BE2C (cell line): ENCODE results near the gene BGLAP.
A peak's percentile ranks its signal among the peaks of the same experiment; 100 is the strongest.

ENCODE experiments used
- DNase-seq: peaks from one replicate; pipeline ENCODE4 v3.0.0-alpha.2; 2020
- H3K27me3 ChIP-seq: fragments of 250-450 bp; sonication (Bioruptor Pico); 2 replicates; pipeline ENCODE4 v1.5.1; 2020; ENCODE audit warnings: mild to moderate bottlenecking
- H3K36me3 ChIP-seq: fragments of 250-450 bp; sonication (Bioruptor Pico); 2 replicates; pipeline ENCODE4 v1.5.1; 2020; ENCODE audit warnings: mild to moderate bottlenecking
- H3K4me1 ChIP-seq: fragments of 250-450 bp; sonication (Bioruptor Pico); 2 replicates; pipeline ENCODE4 v1.5.1; 2020
- H3K4me3 ChIP-seq: 2 replicates; pipeline ENCODE4 v1.5.1; 2011; ENCODE audit warnings: low read depth, low read length
- H3K9me3 ChIP-seq: fragments of 250-450 bp; sonication (Bioruptor Pico); 2 replicates; pipeline ENCODE4 v1.5.1; 2020
- TF ChIP-seq, protein P1 (sequence below): IDR thresholded peaks from 2 replicates; pipeline ENCODE4 v1.5.1; 2012; ENCODE audit warnings: mild to moderate bottlenecking, low read depth, low read length

The BGLAP gene

DNA sequence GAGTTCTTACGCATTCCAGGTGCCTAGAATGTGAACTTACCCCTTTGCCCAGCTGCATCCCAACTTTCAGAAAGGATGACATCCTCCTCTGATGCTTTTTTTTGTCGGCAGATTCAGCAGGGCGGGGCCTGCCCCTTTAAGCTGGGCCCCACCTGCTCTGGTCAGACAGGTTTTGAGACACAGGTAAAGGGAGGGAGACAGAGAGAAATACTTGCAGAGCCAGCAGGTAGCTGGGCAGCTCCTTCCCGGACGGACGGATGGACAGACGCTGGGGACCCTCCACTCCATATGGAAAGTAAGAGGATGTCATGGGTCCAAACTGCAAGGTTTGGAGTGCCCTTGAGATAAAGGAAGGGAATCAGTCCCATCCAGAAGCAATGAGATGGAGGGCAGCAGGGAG is 42.1 kb downstream of the BGLAP start, which contains the start of gene TMEM79:
TSS of gene TMEM79 (plus strand) at position 214 of the 400 bp plus-strand sequence. CDS start 902 bp downstream, outside the sequence.
- no peaks in the 10 kb centered on the region for H3K9me3 ChIP-seq
- TF ChIP-seq, protein P1, sequence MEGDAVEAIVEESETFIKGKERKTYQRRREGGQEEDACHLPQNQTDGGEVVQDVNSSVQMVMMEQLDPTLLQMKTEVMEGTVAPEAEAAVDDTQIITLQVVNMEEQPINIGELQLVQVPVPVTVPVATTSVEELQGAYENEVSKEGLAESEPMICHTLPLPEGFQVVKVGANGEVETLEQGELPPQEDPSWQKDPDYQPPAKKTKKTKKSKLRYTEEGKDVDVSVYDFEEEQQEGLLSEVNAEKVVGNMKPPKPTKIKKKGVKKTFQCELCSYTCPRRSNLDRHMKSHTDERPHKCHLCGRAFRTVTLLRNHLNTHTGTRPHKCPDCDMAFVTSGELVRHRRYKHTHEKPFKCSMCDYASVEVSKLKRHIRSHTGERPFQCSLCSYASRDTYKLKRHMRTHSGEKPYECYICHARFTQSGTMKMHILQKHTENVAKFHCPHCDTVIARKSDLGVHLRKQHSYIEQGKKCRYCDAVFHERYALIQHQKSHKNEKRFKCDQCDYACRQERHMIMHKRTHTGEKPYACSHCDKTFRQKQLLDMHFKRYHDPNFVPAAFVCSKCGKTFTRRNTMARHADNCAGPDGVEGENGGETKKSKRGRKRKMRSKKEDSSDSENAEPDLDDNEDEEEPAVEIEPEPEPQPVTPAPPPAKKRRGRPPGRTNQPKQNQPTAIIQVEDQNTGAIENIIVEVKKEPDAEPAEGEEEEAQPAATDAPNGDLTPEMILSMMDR = no peak
- peaks cover 25% of the 10 kb centered on the region for H3K36me3 ChIP-seq
- no peak for DNase-seq
- no peaks in the 10 kb centered on the region for H3K27me3 ChIP-seq
- peak within 1 kb of the TSS; percentile 73 for H3K4me3 ChIP-seq
- peaks cover 5% of the 10 kb centered on the region; the same call in 1 of the 2 replicates for H3K4me1 ChIP-seq

DNA sequence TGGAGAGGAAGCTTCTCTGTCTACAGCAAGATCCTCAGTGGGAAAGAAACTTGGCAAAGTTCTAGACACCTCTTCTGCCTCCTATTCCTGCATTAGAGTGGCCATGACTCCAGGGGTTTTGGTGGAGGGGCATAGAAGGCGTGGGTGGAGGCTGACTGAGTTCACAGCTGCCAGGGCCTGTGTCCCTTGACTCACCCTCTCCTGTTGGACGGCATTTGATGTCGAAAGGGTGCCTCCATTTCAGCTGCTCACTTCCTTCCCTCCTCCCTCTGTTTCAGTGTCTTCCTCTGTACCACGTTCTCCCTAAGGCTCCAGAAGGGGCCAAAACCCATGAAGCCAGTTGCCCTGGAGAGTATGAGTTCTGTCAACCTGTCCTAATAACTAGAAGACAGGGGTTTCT is 42.8 kb downstream of the BGLAP start:
- Histone ChIP-seq H3K36me3 (peaks cover 18% of the 10 kb centered on the region), H3K4me3 (no peak overlapping the region), H3K27me3 (no peaks in the 10 kb centered on the region), H3K9me3 (no peaks in the 10 kb centered on the region), H3K4me1 (peaks cover 5% of the 10 kb centered on the region; the same call in 1 of the 2 replicates)
- TF ChIP-seq, protein P1 = no peak
- no peak for DNase-seq

DNA sequence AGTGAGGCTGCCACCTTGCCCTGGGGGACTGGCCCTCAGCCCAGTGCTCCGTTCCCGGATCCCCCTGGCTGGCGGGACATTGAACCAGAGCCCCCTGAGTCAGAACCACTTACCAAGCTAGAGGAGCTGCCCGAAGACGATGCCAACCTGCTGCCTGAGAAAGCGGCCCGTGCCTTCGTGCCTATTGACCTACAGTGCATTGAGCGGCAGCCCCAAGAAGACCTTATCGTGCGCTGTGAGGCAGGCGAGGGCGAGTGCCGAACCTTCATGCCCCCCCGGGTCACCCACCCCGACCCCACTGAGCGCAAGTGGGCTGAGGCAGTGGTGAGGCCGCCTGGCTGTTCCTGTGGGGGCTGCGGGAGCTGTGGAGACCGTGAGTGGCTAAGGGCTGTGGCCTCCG is 43.5 kb downstream of the BGLAP start:
- no peak overlapping the region for H3K4me3 ChIP-seq
- peaks cover 5% of the 10 kb centered on the region; the same call in 1 of the 2 replicates for H3K4me1 ChIP-seq

DNA sequence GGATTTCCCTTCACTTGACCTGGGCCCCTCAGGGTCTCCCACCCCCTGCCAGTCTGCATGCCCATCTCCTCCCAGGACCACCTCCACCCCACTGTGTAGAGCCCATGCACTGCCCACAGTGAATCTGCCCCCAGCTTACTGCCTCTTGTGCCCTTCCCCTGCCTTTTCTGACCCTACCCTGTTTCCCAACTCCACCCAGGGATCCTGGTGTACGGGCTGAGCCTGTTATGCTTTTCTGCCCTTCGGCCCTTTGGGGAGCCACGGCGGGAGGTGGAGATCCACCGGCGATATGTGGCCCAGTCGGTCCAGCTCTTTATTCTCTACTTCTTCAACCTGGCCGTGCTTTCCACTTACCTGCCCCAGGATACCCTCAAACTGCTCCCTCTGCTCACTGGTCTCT is 44.1 kb downstream of the BGLAP start:
- Histone ChIP-seq H3K4me1 (peaks cover 1% of the 10 kb centered on the region; the same call in 1 of the 2 replicates), H3K36me3 (peaks cover 9% of the 10 kb centered on the region), H3K27me3 (no peaks in the 10 kb centered on the region), H3K4me3 (no peak overlapping the region), H3K9me3 (no peaks in the 10 kb centered on the region)
- TF ChIP-seq, protein P1 = no peak
- DNase-seq = no peak

More for the DNA sequence above, 43.5 kb downstream of the BGLAP start:
- Histone ChIP-seq H3K27me3 (no peaks in the 10 kb centered on the region), H3K36me3 (peaks cover 11% of the 10 kb centered on the region), H3K9me3 (no peaks in the 10 kb centered on the region)
- TF ChIP-seq, protein P1 = no peak
- DNase-seq = no peak

DNA sequence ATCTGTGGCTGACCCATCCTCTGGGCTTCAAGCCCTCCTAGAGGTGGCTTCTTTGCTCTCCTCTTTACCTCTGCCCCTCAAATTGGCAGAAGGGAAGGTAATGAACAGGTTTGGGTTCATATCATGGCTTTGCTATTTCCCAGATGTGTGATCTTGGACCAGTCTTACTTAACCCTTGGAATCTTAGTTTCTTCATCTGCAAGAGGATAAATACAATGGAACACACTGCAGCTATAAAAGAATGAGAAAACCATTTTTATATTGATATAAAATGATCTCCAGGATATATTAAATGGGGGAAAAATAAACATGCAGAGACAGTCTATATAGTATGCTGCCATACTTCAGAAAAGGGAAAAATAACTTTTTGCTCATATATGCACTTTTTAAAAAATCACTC is 47.9 kb downstream of the BGLAP start:
- Histone ChIP-seq H3K4me3 (no peak overlapping the region), H3K27me3 (no peaks in the 10 kb centered on the region), H3K4me1 (no peaks in the 10 kb centered on the region), H3K36me3 (peaks cover 4% of the 10 kb centered on the region), H3K9me3 (no peaks in the 10 kb centered on the region)
- DNase-seq = no peak
- TF ChIP-seq, protein P1 = no peak

DNA sequence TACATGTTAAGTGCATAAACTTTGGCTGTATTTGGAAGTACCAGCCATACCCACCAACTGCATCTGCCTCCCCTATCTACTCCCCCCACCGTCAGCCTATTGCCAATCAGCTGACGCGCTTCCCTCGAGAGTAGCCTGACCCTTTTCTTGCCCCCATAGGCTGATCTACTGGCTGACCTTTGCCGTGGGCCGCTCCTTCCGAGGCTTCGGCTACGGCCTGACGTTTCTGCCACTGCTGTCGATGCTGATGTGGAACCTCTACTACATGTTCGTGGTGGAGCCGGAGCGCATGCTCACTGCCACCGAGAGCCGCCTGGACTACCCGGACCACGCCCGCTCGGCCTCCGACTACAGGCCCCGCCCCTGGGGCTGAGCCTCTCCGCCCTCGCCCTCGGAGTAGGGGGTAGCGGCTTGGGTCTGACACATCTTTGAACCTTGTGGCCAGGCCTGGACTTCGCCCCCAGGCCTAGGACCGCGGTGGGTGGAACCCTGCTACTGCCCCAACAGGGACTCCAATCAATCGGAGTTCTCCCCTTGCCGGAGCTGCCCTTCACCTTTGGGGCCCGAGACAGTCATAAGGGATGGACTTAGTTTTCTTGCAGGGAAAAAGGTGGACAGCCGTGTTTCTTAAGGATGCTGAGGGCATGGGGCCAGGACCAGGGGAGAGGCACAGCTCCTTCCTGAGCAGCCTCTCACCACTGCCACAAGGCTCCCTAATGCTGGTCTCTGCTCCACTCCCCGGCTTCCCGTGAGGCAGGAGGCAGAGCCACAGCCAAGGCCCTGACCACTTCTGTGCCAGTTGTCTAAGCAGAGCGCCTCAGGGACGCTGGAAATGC is 49.5 kb downstream of the BGLAP start:
- peak; percentile 87 for DNase-seq
- TF ChIP-seq, protein P1 = no peak
- Histone ChIP-seq H3K27me3 (no peaks in the 10 kb centered on the region), H3K9me3 (no peaks in the 10 kb centered on the region), H3K4me3 (peak overlapping the region; percentile 56), H3K36me3 (peaks cover 4% of the 10 kb centered on the region), H3K4me1 (no peaks in the 10 kb centered on the region)
